ENCODE results near the gene SIDT1. TPM values are rescaled to one million over a fixed set of nuclear protein-coding genes. Genes with fewer than 3 reads are reported as not detected.

The SIDT1 gene
- total RNA-seq, 6 experiments from 2014 or later, result 0.25 to 0.53 (median 0.35) TPM

DNA sequence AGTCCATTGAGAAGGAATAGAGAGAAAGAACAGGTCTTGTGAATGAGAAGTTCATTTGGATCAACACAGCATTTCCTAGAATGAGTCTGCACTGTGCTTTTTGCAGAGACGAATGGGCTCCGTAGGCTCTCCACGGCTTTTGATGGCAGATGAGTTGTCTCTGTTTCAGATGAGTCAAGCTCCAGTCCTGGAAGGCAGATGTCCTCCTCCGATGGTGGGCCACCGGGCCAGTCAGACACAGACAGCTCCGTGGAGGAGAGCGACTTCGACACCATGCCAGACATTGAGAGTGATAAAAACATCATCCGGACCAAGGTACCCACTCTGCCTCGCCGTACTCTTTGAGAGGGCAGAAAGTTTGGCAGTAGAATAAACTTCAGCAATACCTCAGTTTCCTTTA is 70.5 kb downstream of the SIDT1 start:
- no peaks in the 10 kb centered on the region for H3K36me3 ChIP-seq
- H3K9me3 ChIP-seq, result no peaks in the 10 kb centered on the region
- WGBS (ENCODE audit: insufficient coverage, low coverage, low lambda C conversion rate, missing lambda C conversion rate), result 95% methylated on average over 7 of the region's 11 CpGs
- intact Hi-C loops (cut with DNase I), result no loop called here
- no peaks in the 10 kb centered on the region for H3K4me1 ChIP-seq
- no peak overlapping the region for H3K4me3 ChIP-seq
- H3K27ac ChIP-seq, result no peak overlapping the region
- DNase-seq (no peak), ATAC-seq (no peak)
- TF ChIP-seq POLR2A (IDR thresholded peaks at IDR 0.05), result no peak
- TF ChIP-seq, protein P1, sequence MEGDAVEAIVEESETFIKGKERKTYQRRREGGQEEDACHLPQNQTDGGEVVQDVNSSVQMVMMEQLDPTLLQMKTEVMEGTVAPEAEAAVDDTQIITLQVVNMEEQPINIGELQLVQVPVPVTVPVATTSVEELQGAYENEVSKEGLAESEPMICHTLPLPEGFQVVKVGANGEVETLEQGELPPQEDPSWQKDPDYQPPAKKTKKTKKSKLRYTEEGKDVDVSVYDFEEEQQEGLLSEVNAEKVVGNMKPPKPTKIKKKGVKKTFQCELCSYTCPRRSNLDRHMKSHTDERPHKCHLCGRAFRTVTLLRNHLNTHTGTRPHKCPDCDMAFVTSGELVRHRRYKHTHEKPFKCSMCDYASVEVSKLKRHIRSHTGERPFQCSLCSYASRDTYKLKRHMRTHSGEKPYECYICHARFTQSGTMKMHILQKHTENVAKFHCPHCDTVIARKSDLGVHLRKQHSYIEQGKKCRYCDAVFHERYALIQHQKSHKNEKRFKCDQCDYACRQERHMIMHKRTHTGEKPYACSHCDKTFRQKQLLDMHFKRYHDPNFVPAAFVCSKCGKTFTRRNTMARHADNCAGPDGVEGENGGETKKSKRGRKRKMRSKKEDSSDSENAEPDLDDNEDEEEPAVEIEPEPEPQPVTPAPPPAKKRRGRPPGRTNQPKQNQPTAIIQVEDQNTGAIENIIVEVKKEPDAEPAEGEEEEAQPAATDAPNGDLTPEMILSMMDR (IDR thresholded peaks at IDR 0.05), result no peak
- H3K27me3 ChIP-seq, result no peaks in the 10 kb centered on the region

DNA sequence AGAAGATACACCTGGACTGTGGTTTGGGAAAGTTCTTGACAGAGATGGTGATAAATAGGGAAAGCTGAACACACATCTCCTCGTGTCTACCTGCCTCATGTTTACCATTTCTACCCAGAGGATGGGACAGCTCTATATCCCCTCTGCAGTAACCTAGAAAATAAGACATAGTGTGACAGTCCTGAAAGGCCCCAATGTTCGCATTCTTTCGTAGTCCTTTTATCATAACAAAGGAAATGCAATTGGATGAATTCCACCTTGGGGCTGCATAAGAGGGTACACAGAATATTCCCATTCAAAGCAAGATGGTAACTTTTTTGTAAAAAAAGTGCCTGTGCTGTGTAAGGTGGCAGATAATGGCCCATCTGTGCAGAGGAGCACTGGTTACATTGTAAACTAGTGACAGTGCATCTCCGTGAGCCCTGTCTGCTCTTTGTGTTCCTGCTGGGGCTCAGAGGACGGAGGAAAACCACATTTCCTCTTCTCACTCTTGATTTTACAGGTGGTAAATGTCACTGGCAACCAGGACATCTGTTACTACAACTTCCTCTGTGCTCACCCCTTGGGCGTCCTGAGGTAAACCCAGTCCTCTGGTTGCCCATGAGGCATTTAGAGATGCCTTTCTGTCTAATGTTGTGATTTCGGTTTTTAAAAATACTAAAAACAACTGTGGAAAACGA is 74.3 kb downstream of the SIDT1 start:
- peak in 2 of 4 donors; percentile 29 to 33 for ATAC-seq
- intact Hi-C loops (cut with DNase I), result no loop called here
- H3K27ac ChIP-seq, result no peak overlapping the region
- WGBS (ENCODE audit: insufficient coverage, low coverage, low lambda C conversion rate, missing lambda C conversion rate), result 27% methylated on average over 7 of the region's 8 CpGs
- H3K4me3 ChIP-seq, result no peak overlapping the region
- H3K27me3 ChIP-seq, result no peaks in the 10 kb centered on the region
- no peaks in the 10 kb centered on the region for H3K9me3 ChIP-seq
- no peak for DNase-seq
- H3K36me3 ChIP-seq, result no peaks in the 10 kb centered on the region
- TF ChIP-seq, protein P1 (IDR thresholded peaks at IDR 0.05), result no peak
- TF ChIP-seq POLR2A (IDR thresholded peaks at IDR 0.05), result no peak
- no peaks in the 10 kb centered on the region for H3K4me1 ChIP-seq

DNA sequence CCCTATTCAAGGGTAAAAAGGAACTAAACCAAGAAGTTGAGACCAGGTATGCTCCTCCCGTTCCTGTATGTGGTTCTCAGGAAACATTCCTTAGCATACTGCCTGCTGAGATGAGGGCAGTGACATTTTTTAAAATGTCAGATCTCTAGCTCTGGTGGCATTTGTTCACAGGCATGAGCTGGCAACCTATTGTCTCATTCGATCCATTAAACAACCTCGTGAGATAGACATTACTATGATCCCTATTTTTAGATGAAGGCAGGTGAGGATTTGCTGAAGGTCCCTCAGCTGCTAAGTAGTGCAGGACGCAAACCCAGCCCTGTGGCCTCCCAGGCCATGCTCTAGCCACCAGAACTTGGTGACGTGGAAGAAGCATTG is 74.9 kb downstream of the SIDT1 start:
- H3K4me3 ChIP-seq, result no peak overlapping the region
- ATAC-seq (no peak), DNase-seq (no peak)
- 68% methylated on average over 3 of the region's 5 CpGs for WGBS (ENCODE audit: insufficient coverage, low coverage, low lambda C conversion rate, missing lambda C conversion rate)
- H3K36me3 ChIP-seq, result no peaks in the 10 kb centered on the region
- intact Hi-C loops (cut with DNase I), result no loop called here
- no peaks in the 10 kb centered on the region for H3K4me1 ChIP-seq
- TF ChIP-seq, protein P1 (IDR thresholded peaks at IDR 0.05), result no peak
- TF ChIP-seq POLR2A (IDR thresholded peaks at IDR 0.05), result no peak
- no peak overlapping the region for H3K27ac ChIP-seq
- H3K9me3 ChIP-seq, result no peaks in the 10 kb centered on the region
- no peaks in the 10 kb centered on the region for H3K27me3 ChIP-seq

DNA sequence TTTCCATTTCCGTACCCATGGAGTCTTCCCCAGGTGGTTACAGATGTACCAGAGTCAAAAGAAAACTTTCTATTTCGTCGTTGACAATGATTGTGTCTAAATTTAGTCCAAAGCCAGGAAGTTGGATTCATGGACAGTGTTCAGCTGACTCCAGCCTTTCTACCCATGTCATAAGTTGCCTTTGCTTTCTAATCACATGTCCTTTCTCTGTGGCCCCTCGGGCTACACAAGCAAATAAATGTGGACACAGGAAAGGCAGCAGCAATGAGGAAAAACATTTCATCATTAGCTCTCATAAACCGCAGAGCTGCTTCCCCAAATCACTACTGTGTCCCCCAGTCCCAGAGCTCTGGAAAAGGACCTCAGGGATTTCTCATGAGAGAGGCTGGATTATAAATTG is 82.0 kb downstream of the SIDT1 start:
- no peaks in the 10 kb centered on the region for H3K36me3 ChIP-seq
- TF ChIP-seq POLR2A (IDR thresholded peaks at IDR 0.05), result no peak
- TF ChIP-seq, protein P1 (IDR thresholded peaks at IDR 0.05), result no peak
- no peaks in the 10 kb centered on the region for H3K4me1 ChIP-seq
- DNase-seq (no peak), ATAC-seq (peak in 1 of 4 donors; percentile 38)
- WGBS (ENCODE audit: insufficient coverage, low coverage, low lambda C conversion rate, missing lambda C conversion rate), result 32% methylated on average over 5 of the region's 5 CpGs
- no peak overlapping the region for H3K27ac ChIP-seq
- intact Hi-C loops (cut with DNase I), result no loop called here
- H3K4me3 ChIP-seq, result no peak overlapping the region
- H3K9me3 ChIP-seq, result no peaks in the 10 kb centered on the region
- H3K27me3 ChIP-seq, result no peaks in the 10 kb centered on the region

Measured in right lobe of liver (tissue), 6 donors.